Mesenchymal stem cell (in vitro differentiated cells and primary cell): ENCODE data around the gene RNASE13.

Experiments
- DNase-seq: peaks from one replicate; pipeline ENCODE4 v3.0.0-alpha.2; 2013
- H2AFZ ChIP-seq: one replicate; pipeline ENCODE4 v1.6.1; 2013; ENCODE audit warnings: low read depth, mild to moderate bottlenecking, control low read depth, inconsistent platforms, low read length, moderate library complexity
- H2AK5ac ChIP-seq: 2 replicates; pipeline ENCODE4 v1.6.1; 2013; ENCODE audit warnings: low read length, moderate library complexity, mild to moderate bottlenecking, inconsistent platforms; ENCODE audit not compliant: severe bottlenecking
- H2BK120ac ChIP-seq: one replicate; pipeline ENCODE4 v1.6.1; 2013; ENCODE audit warnings: low read depth, mild to moderate bottlenecking, inconsistent platforms, low read length, moderate library complexity
- H2BK12ac ChIP-seq, 2 experiments: one replicate each; pipeline ENCODE4 v1.6.1; 2013; ENCODE audit warnings: inconsistent platforms in 2 of 2, low read length in 2 of 2, mild to moderate bottlenecking in 2 of 2, moderate library complexity in 2 of 2, control low read depth in 1 of 2
- H2BK15ac ChIP-seq: one replicate; pipeline ENCODE4 v1.6.1; 2013; ENCODE audit warnings: mild to moderate bottlenecking, low read depth, inconsistent platforms; ENCODE audit not compliant: poor library complexity, severe bottlenecking
- H2BK5ac ChIP-seq: 2 replicates; pipeline ENCODE4 v1.6.1; 2013; ENCODE audit warnings: low read depth, mild to moderate bottlenecking, low read length, control low read depth, inconsistent platforms; ENCODE audit not compliant: poor library complexity, severe bottlenecking
- H3K14ac ChIP-seq, 2 experiments: one replicate each; pipeline ENCODE4 v1.6.1; 2013; ENCODE audit warnings: inconsistent platforms in 2 of 2, low read length in 2 of 2, control low read depth in 1 of 2, mild to moderate bottlenecking in 1 of 2, moderate library complexity in 1 of 2
- H3K18ac ChIP-seq, 2 experiments: one replicate each; pipeline ENCODE4 v1.6.1; 2013; ENCODE audit warnings: inconsistent platforms in 2 of 2, low read length in 2 of 2, control low read depth in 1 of 2, low read depth in 1 of 2, mild to moderate bottlenecking in 1 of 2
- H3K23ac ChIP-seq, 2 experiments: one replicate each; pipeline ENCODE4 v1.6.1; 2013; ENCODE audit warnings: inconsistent platforms in 2 of 2, low read length in 2 of 2, mild to moderate bottlenecking in 2 of 2, moderate library complexity in 2 of 2, control low read depth in 1 of 2
- H3K27ac ChIP-seq: 2 replicates; pipeline ENCODE4 v1.5.1; 2013; ENCODE audit warnings: mild to moderate bottlenecking, moderate library complexity, low read length, control low read depth, inconsistent platforms; ENCODE audit not compliant: poor library complexity, severe bottlenecking
- H3K27me3 ChIP-seq, 2 experiments: 2 replicates each; pipeline versions ENCODE4 v1.6.1 to v1.7.0; 2013; ENCODE audit warnings: low read length in 2 of 2, mild to moderate bottlenecking in 2 of 2, moderate library complexity in 2 of 2, control low read depth in 1 of 2, inconsistent platforms in 1 of 2; ENCODE audit not compliant: control insufficient read depth in 1 of 2, insufficient read depth in 1 of 2
- H3K36me3 ChIP-seq, 2 experiments: 2 replicates each; pipeline versions ENCODE4 v1.6.1 to v1.7.0; 2013; ENCODE audit warnings: low read length in 2 of 2, control low read depth in 1 of 2, inconsistent platforms in 1 of 2, low read depth in 1 of 2, mild to moderate bottlenecking in 1 of 2; ENCODE audit not compliant: insufficient read depth in 2 of 2, control insufficient read depth in 1 of 2
- H3K4ac ChIP-seq, 2 experiments: one replicate each; pipeline ENCODE4 v1.6.1; 2013; ENCODE audit warnings: inconsistent platforms in 2 of 2, low read length in 2 of 2, mild to moderate bottlenecking in 2 of 2, moderate library complexity in 2 of 2, control low read depth in 1 of 2, low read depth in 1 of 2
- H3K4me1 ChIP-seq: 2 replicates; pipeline ENCODE4 v1.6.1; 2013; ENCODE audit warnings: low read depth, low read length, control low read depth; ENCODE audit not compliant: control insufficient read depth, insufficient read depth
- H3K4me2 ChIP-seq: 2 replicates; pipeline ENCODE4 v1.6.1; 2013; ENCODE audit warnings: low read length, mild to moderate bottlenecking, inconsistent platforms; ENCODE audit not compliant: poor library complexity, severe bottlenecking
- H3K4me3 ChIP-seq, 2 experiments: 2 replicates each; pipeline versions ENCODE4 v1.5.1 to v1.7.0; 2013; ENCODE audit warnings: low read length in 2 of 2, mild to moderate bottlenecking in 2 of 2, control low read depth in 1 of 2, low read depth in 1 of 2; ENCODE audit not compliant: insufficient read depth in 1 of 2
- H3K79me1 ChIP-seq: replicated peaks from 2 replicates; pipeline ENCODE4 v1.6.1; 2013; ENCODE audit warnings: mild to moderate bottlenecking, control low read depth, low read length, inconsistent platforms; ENCODE audit not compliant: poor library complexity, severe bottlenecking
- H3K9ac ChIP-seq: 2 replicates; pipeline ENCODE4 v1.7.0; 2013; ENCODE audit warnings: mild to moderate bottlenecking, low read length, moderate library complexity
- H3K9me3 ChIP-seq: 2 replicates; pipeline ENCODE4 v1.7.0; 2013; ENCODE audit warnings: mild to moderate bottlenecking, low read length; ENCODE audit not compliant: control insufficient read depth
- H4K8ac ChIP-seq: one replicate; pipeline ENCODE4 v1.6.1; 2013; ENCODE audit warnings: inconsistent platforms, mild to moderate bottlenecking, low read length, moderate library complexity
- H4K91ac ChIP-seq: one replicate; pipeline ENCODE4 v1.6.1; 2013; ENCODE audit warnings: mild to moderate bottlenecking, low read length, inconsistent platforms
- WGBS: methylation state at CpG from one replicate; pipeline ENCODE4 v1.1.7; 2013; ENCODE audit warnings: mixed read lengths; 5-methylcytosine and 5-hydroxymethylcytosine counted together

RNASE13 gene

DNA sequence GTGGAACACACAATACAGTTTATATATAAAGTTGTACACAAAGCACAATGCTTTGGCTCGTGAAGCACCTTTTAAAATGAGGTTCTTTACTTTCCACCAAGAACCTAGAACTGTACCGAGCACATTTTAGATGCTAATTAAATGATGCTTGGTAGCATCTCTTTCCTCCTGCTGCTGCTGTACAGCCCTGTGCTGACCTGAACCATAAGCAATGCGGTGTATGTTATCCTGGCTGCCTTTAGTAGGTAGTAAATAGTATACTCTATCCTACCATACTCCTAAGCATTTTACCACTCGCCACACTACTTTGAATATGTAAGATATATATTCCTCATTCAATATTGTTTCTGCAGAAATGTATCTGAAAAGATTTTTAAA, 20.1 kb upstream of the RNASE13 start:
- 100% methylated on average over 2 of the region's 4 CpGs for WGBS
- no peak for DNase-seq

DNA sequence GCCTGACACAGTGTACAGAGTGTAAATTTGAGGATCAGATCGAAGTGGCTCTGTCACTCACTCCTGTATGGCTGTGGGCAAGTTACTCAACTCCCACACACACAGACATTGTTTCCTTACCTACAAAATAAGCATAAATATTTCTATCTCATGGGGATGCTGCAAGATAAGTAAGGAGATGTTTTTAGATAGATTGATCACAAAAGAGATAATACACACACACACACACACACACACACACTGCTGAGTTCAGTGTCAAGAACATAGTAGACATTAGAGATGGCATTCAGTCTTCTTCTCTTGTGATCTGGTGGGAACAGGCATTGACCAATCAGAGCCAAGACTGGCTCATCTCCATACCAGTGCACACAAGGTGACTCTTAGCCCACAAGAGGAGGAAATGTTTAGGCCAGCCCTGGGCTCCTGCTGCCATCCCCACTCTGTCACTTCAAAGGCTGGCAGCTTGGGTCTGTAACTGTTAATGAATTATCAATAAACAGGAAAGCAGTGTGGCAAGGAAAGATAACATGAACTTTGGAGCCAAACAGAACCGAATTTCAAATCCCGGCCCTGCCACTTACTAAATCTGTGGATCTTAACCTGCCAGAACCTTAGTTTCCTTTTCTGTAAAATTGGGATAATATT, 19.6 kb upstream of the RNASE13 start:
- Histone ChIP-seq H3K27me3 (no peaks in the 10 kb centered on the region), H3K4me3 (no peak overlapping the region), H3K9ac (no peak overlapping the region), H4K8ac (no peak overlapping the region), H3K23ac (no peak overlapping the region), H3K4me2 (no peak overlapping the region), H3K27ac (no peak overlapping the region), H2AFZ (no peak overlapping the region), H3K4me1 (peaks cover 12% of the 10 kb centered on the region), H2AK5ac (no peak overlapping the region), H2BK120ac (no peak overlapping the region), H2BK5ac (no peak overlapping the region), H3K4ac (no peak overlapping the region), H2BK15ac (no peak overlapping the region), H3K14ac (no peak overlapping the region), H3K18ac (no peak overlapping the region), H3K36me3 (no peaks in the 10 kb centered on the region), H3K9me3 (no peaks in the 10 kb centered on the region), H3K79me1 (no peaks in the 10 kb centered on the region), H4K91ac (no peak overlapping the region), H2BK12ac (no peak overlapping the region)
- DNase-seq = no peak
- 83% methylated on average over 3 of the region's 3 CpGs for WGBS

More for the DNA sequence above, 20.1 kb upstream of the RNASE13 start:
- Histone ChIP-seq H2AFZ (no peak overlapping the region), H3K23ac (no peak overlapping the region), H3K36me3 (no peaks in the 10 kb centered on the region), H3K18ac (no peak overlapping the region), H2BK120ac (no peak overlapping the region), H3K4ac (no peak overlapping the region), H2BK5ac (no peak overlapping the region), H3K27me3 (no peaks in the 10 kb centered on the region), H2BK12ac (no peak overlapping the region), H3K4me3 (no peak overlapping the region), H3K4me2 (no peak overlapping the region), H2AK5ac (no peak overlapping the region), H3K14ac (no peak overlapping the region), H4K91ac (no peak overlapping the region), H3K79me1 (no peaks in the 10 kb centered on the region), H3K9me3 (no peaks in the 10 kb centered on the region), H3K27ac (no peak overlapping the region), H2BK15ac (no peak overlapping the region), H3K4me1 (peaks cover 12% of the 10 kb centered on the region), H3K9ac (no peak overlapping the region), H4K8ac (no peak overlapping the region)

DNA sequence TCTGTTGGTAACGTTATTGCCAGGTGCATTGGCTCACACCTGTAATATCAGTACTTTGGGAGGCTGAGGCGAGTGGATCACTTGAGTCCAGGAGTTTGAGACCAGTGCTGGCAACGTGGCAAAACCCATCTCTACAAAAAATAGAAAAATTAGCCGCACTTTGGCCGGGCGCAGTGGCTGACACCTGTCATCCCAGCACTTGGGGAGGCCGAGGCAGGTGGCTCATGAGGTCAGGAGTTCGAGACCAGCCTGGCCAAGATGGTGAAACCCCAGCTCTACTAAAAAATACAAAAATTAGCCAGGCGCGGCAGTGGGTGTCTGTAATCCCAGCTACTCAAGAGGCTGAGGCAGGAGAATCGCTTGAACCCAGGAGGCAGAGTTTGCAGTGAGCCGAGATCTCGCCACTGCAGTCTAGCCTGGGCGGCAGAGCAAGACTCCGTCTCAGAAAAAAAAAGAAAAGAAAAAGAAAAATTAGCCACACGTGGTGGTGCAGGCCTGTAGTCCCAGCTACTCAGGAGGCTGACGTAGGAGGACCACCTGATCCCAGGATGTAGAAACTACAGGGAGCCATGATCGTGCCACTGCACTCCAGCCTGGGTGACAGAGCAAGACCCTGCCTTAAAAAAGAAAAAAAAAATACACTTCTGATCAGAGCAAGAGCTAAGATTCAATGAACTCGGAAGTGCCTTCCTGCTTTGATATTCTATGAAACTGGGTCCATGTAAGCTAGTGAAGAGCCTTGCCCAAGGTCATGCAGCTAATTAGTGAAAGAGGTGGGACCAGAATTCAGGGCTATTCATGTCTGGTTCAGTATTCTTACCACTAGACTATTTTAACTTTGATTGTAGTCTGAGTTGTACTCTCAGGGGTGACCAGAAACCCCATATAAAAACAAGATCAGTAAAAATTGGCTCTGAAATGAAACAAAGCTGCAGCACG, 18.8 kb upstream of the RNASE13 start:
- H4K91ac ChIP-seq = no peak overlapping the region
- H3K36me3 ChIP-seq = no peaks in the 10 kb centered on the region
- no peaks in the 10 kb centered on the region for H3K27me3 ChIP-seq
- no peaks in the 10 kb centered on the region for H3K79me1 ChIP-seq
- no peak overlapping the region for H2BK15ac ChIP-seq
- no peak overlapping the region for H3K27ac ChIP-seq
- H2AK5ac ChIP-seq = no peak overlapping the region
- DNase-seq = no peak
- no peak overlapping the region for H3K4ac ChIP-seq
- H3K9ac ChIP-seq = no peak overlapping the region
- 90% methylated on average over 20 of the region's 20 CpGs for WGBS
- no peak overlapping the region for H3K4me3 ChIP-seq
- no peak overlapping the region for H3K23ac ChIP-seq
- H3K9me3 ChIP-seq = no peaks in the 10 kb centered on the region
- no peak overlapping the region for H2BK5ac ChIP-seq
- peaks cover 12% of the 10 kb centered on the region for H3K4me1 ChIP-seq
- H2BK12ac ChIP-seq = no peak overlapping the region
- no peak overlapping the region for H4K8ac ChIP-seq
- no peak overlapping the region for H3K18ac ChIP-seq
- no peak overlapping the region for H3K4me2 ChIP-seq
- H2AFZ ChIP-seq = no peak overlapping the region
- H3K14ac ChIP-seq = no peak overlapping the region
- no peak overlapping the region for H2BK120ac ChIP-seq

DNA sequence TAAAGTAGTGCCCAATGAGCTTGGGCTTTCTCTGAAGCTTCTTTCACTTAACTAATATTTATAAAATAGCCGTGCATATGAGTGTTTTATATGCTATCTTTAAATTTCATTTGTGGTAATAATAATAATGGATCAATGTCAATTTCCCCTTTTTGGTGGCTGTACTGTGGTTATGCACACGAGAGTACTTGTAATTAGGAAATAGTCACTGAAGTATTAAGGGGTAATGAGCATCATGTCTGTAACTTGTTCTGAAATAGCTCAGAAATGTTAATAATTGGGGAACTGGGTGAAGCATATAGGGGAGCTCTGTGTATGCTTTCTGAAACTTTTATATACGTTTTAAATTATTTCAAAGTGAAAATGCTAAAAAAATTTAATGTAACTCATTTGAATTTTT, 16.0 kb upstream of the RNASE13 start:
- H4K91ac ChIP-seq = no peak overlapping the region

More for the DNA sequence above, 16.0 kb upstream of the RNASE13 start:
- Histone ChIP-seq H3K27ac (no peak overlapping the region), H3K36me3 (no peaks in the 10 kb centered on the region), H3K4ac (no peak overlapping the region), H2AK5ac (no peak overlapping the region), H4K8ac (no peak overlapping the region), H3K4me2 (no peak overlapping the region), H3K27me3 (no peaks in the 10 kb centered on the region), H2BK12ac (no peak overlapping the region), H3K4me1 (peaks cover 3% of the 10 kb centered on the region), H3K23ac (no peak overlapping the region), H3K18ac (no peak overlapping the region), H2BK15ac (no peak overlapping the region), H2AFZ (no peak overlapping the region), H3K9ac (no peak overlapping the region), H3K14ac (no peak overlapping the region), H3K9me3 (no peaks in the 10 kb centered on the region), H2BK120ac (no peak overlapping the region), H3K79me1 (no peaks in the 10 kb centered on the region), H3K4me3 (no peak overlapping the region), H2BK5ac (no peak overlapping the region)
- 74% methylated on average over 2 of the region's 3 CpGs for WGBS
- DNase-seq = no peak
